Gastrocnemius medialis (tissue), 4 donors: ENCODE results near the gene SPI1. TPM values are rescaled to one million over a fixed set of nuclear protein-coding genes. Genes with fewer than 3 reads are reported as not detected.

Experiments
- ATAC-seq, 2 donors: fragments of 150-250 bp; one replicate each; pipeline ENCODE4 v1.9.1; 2016
- DNase-seq, 2 donors: peaks; one replicate each; pipeline ENCODE4 v3.0.0-alpha.2; 2019
- H3K27ac ChIP-seq, 4 donors: fragments of 200-600 bp; sonication (generic); 1 replicate in 1 of 4; 2 replicates in 3 of 4; pipeline ENCODE4 v1.5.1; 2016 to 2018; ENCODE audit warnings: mild to moderate bottlenecking in 2 of 4, moderate library complexity in 1 of 4
- H3K27me3 ChIP-seq, 3 donors: fragments of 200-600 bp; sonication (generic) in 2 of 3; 1 replicate in 1 of 3; 2 replicates in 2 of 3; pipeline versions ENCODE4 v1.5.1 to v1.6.0; 2016 to 2019; ENCODE audit warnings: mild to moderate bottlenecking in 1 of 3, moderate library complexity in 1 of 3
- H3K36me3 ChIP-seq, 2 donors: fragments of 200-600 bp; sonication (generic) in 1 of 2; one replicate each; pipeline ENCODE4 v1.5.1; 2017 to 2018
- H3K4me1 ChIP-seq, 2 donors: fragments of 200-600 bp; sonication (generic) in 1 of 2; one replicate each; pipeline ENCODE4 v1.5.1; 2016 to 2017; ENCODE audit warnings: mild to moderate bottlenecking in 2 of 2
- H3K4me3 ChIP-seq, 4 donors: fragments of 200-600 bp; sonication (generic) in 3 of 4; 1 replicate in 1 of 4; 2 replicates in 3 of 4; pipeline ENCODE4 v1.5.1; 2016 to 2019; ENCODE audit warnings: mild to moderate bottlenecking in 2 of 4
- H3K9me3 ChIP-seq, 3 donors: fragments of 200-600 bp; sonication (generic) in 2 of 3; 1 replicate in 1 of 3; 2 replicates in 2 of 3; pipeline ENCODE4 v1.5.1; 2016 to 2019
- POLR2A ChIP-seq, 2 donors: fragments of 450-650 bp; IDR thresholded peaks; one replicate each; pipeline ENCODE4 v1.6.1; 2017; ENCODE audit warnings: antibody characterized with exemption in 2 of 2, mild to moderate bottlenecking in 2 of 2, moderate library complexity in 2 of 2
- in situ Hi-C, 4 donors: fragments of 200-750 bp; cut with MboI; loops; one replicate each; pipeline versions ENCODE4 v1.15.0 to v1.8.0; 2017; ENCODE audit warnings: low sequenced_read_pairs in 4 of 4
- intact Hi-C: fragments of 100-400 bp; cut with DNase I; formaldehyde crosslinking; loops from one replicate; pipeline ENCODE4 v1.15.1; 2023; ENCODE audit warnings: low total_unique reads
- total RNA-seq, 4 donors: library from RNA; depleted of rRNA; stranded (reverse); fragments of >200 nt; gene quantifications; one replicate each; pipeline versions ENCODE4 v1.1.0 to v1.2.3, GENCODE V29; 2016
- TF ChIP-seq, protein P1 (sequence below), 5 experiments: fragments of 450-650 bp in 3 of 5; fragments of 200-600 bp in 2 of 5; sonication (generic) in 2 of 5; IDR thresholded peaks in 4 of 5; conservative IDR thresholded peaks in 1 of 5; 1 replicate in 4 of 5; 2 replicates in 1 of 5; pipeline ENCODE4 v1.5.1; 2016 to 2019; ENCODE audit warnings: antibody characterized with exemption in 5 of 5, mild to moderate bottlenecking in 3 of 5, moderate library complexity in 3 of 5

Gene SPI1
- total RNA-seq, 4 donors from 2014 or later, result 0.44 to 7.0 (median 4.2) TPM

- Histone ChIP-seq H3K9me3 (no peaks in the 10 kb centered on the region), H3K27ac (peak overlapping the region; percentile 73 to 88 (median 84)), H3K27me3 (no peaks in the 10 kb centered on the region), H3K4me1 (peaks cover 18 to 20% of the 10 kb centered on the region in 2 donors), H3K36me3 (peaks cover 0 to 41% of the 10 kb centered on the region in 2 donors), H3K4me3 (no peak overlapping the region)
- DNase-seq (peak; percentile 74 to 86), ATAC-seq (peak; percentile 88 to 91)
- TF ChIP-seq, protein P1, sequence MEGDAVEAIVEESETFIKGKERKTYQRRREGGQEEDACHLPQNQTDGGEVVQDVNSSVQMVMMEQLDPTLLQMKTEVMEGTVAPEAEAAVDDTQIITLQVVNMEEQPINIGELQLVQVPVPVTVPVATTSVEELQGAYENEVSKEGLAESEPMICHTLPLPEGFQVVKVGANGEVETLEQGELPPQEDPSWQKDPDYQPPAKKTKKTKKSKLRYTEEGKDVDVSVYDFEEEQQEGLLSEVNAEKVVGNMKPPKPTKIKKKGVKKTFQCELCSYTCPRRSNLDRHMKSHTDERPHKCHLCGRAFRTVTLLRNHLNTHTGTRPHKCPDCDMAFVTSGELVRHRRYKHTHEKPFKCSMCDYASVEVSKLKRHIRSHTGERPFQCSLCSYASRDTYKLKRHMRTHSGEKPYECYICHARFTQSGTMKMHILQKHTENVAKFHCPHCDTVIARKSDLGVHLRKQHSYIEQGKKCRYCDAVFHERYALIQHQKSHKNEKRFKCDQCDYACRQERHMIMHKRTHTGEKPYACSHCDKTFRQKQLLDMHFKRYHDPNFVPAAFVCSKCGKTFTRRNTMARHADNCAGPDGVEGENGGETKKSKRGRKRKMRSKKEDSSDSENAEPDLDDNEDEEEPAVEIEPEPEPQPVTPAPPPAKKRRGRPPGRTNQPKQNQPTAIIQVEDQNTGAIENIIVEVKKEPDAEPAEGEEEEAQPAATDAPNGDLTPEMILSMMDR (IDR thresholded peaks at IDR 0.05 in 4 of 5, conservative IDR thresholded peaks at IDR 0.05 in 1 of 5), result no peak
- intact Hi-C loops, result no loop called here
- in situ Hi-C loops, result no loop called here
Measured at GRCh38 chr11:47415949-47416472, 37.7 kb upstream of the SPI1 start.

GRCh38 chr11:47415091-47415854 lies 36.9 kb upstream of the SPI1 start:
- no peak for TF ChIP-seq POLR2A (IDR thresholded peaks at IDR 0.05)
- TF ChIP-seq, protein P1 (IDR thresholded peaks at IDR 0.05 in 4 of 5, conservative IDR thresholded peaks at IDR 0.05 in 1 of 5), result no peak
- peak overlapping the region; percentile 73 to 88 (median 84) for H3K27ac ChIP-seq
- peaks cover 18 to 24% of the 10 kb centered on the region in 2 donors for H3K4me1 ChIP-seq
- H3K36me3 ChIP-seq, result peaks cover 0 to 34% of the 10 kb centered on the region in 2 donors
- H3K9me3 ChIP-seq, result no peaks in the 10 kb centered on the region
- H3K27me3 ChIP-seq, result no peaks in the 10 kb centered on the region
- intact Hi-C loops, result no loop called here
- in situ Hi-C loops, result no loop called here
- ATAC-seq, result no peak
- DNase-seq, result no peak
- H3K4me3 ChIP-seq, result no peak overlapping the region

DNA sequence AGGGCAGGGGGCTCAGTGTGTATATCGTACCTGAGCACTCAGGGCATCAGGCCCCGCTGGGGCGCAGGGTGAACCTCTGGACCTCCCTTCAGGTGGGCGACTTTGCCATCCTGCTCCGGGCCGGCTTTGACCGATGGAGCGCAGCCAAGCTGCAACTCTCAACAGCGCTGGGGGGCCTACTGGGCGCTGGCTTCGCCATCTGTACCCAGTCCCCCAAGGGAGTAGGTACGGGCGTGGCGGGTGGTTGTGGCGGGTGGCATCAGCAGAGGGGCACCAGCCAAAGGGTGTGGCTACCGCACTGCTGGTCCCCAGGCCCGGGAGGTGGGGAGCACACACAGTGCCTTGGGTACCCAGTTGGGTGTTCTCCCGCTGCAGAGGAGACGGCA lies 36.3 kb upstream of the SPI1 start:
- in situ Hi-C loops (no loop called here), intact Hi-C loops (no loop called here)
- Histone ChIP-seq H3K9me3 (no peaks in the 10 kb centered on the region), H3K4me3 (no peak overlapping the region), H3K27ac (peak overlapping the region; percentile 49 to 88 (median 78)), H3K36me3 (peaks cover 0 to 28% of the 10 kb centered on the region in 2 donors), H3K4me1 (peaks cover 20 to 30% of the 10 kb centered on the region in 2 donors), H3K27me3 (no peaks in the 10 kb centered on the region)
- TF ChIP-seq POLR2A (IDR thresholded peaks at IDR 0.05), result no peak
- TF ChIP-seq, protein P1 (IDR thresholded peaks at IDR 0.05 in 4 of 5, conservative IDR thresholded peaks at IDR 0.05 in 1 of 5), result no peak
- ATAC-seq (no peak), DNase-seq (no peak)

GRCh38 chr11:47413908-47414684 lies 35.7 kb upstream of the SPI1 start:
- TF ChIP-seq, protein P1 (IDR thresholded peaks at IDR 0.05 in 4 of 5, conservative IDR thresholded peaks at IDR 0.05 in 1 of 5), result no peak
- no peak for TF ChIP-seq POLR2A (IDR thresholded peaks at IDR 0.05)
- H3K9me3 ChIP-seq, result no peaks in the 10 kb centered on the region
- ATAC-seq (no peak), DNase-seq (peak in 1 of 2 donors; percentile 46)
- intact Hi-C loops, result no loop called here
- peak overlapping the region; percentile 49 to 88 (median 56) for H3K27ac ChIP-seq
- no peaks in the 10 kb centered on the region for H3K27me3 ChIP-seq
- no peak overlapping the region for H3K4me3 ChIP-seq
- H3K4me1 ChIP-seq, result peaks cover 26 to 36% of the 10 kb centered on the region in 2 donors
- in situ Hi-C loops, result no loop called here
- peaks cover 0 to 24% of the 10 kb centered on the region in 2 donors for H3K36me3 ChIP-seq
